ENCODE results near the gene LCN6.
"Not testable (repeated sequence)": the region's sequence is repeated elsewhere in the genome, so short reads cannot be mapped to it uniquely, and the experiment has no call there.

LCN6 gene

GRCh38 chr9:136760834-136761544 lies 12.7 kb upstream of the LCN6 start:
- not testable (repeated sequence) for H3K4me1 ChIP-seq (ENCODE audit: control insufficient read depth in 5 of 5, insufficient read depth in 5 of 5, low read length in 5 of 5); H3K9ac ChIP-seq (ENCODE audit: low read length in 5 of 5); H3K36me3 ChIP-seq (ENCODE audit: control insufficient read depth in 5 of 5, insufficient read depth in 5 of 5, low read length in 5 of 5); H3K27ac ChIP-seq (ENCODE audit: low read depth, low read length); H3K9me3 ChIP-seq (ENCODE audit: control insufficient read depth in 5 of 5, low read length in 5 of 5); H3K4me3 ChIP-seq (ENCODE audit: low read depth in 1 of 5, low read length in 5 of 5)
- peaks cover 0 to 10% (median 3%) of the 10 kb centered on the region in 5 donors for H3K27me3 ChIP-seq (ENCODE audit: control insufficient read depth in 5 of 5, insufficient read depth in 4 of 5, low read length in 5 of 5)

- H3K4me1 ChIP-seq (ENCODE audit: control insufficient read depth in 5 of 5, insufficient read depth in 5 of 5, low read length in 5 of 5): peaks cover 0 to 7% (median 5%) of the 10 kb centered on the region in 5 donors
- H3K4me3 ChIP-seq (ENCODE audit: low read depth in 1 of 5, low read length in 5 of 5): no peak overlapping the region
- H3K9me3 ChIP-seq (ENCODE audit: control insufficient read depth in 5 of 5, low read length in 5 of 5): peaks cover 0 to 11% (median 8%) of the 10 kb centered on the region in 5 donors
- peaks cover 0 to 10% (median 3%) of the 10 kb centered on the region in 5 donors for H3K27me3 ChIP-seq (ENCODE audit: control insufficient read depth in 5 of 5, insufficient read depth in 4 of 5, low read length in 5 of 5)
- no peaks in the 10 kb centered on the region for H3K36me3 ChIP-seq (ENCODE audit: control insufficient read depth in 5 of 5, insufficient read depth in 5 of 5, low read length in 5 of 5)
- no peak overlapping the region for H3K27ac ChIP-seq (ENCODE audit: low read depth, low read length)
- H3K9ac ChIP-seq (ENCODE audit: low read length in 5 of 5): no peak overlapping the region
Observed at GRCh38 chr9:136760424-136760823, 12.1 kb upstream of the LCN6 start.

GRCh38 chr9:136759436-136760325 lies 11.4 kb upstream of the LCN6 start:
- no peak overlapping the region for H3K4me3 ChIP-seq (ENCODE audit: low read depth in 1 of 5, low read length in 5 of 5)
- no peaks in the 10 kb centered on the region for H3K36me3 ChIP-seq (ENCODE audit: control insufficient read depth in 5 of 5, insufficient read depth in 5 of 5, low read length in 5 of 5)
- peaks cover 0 to 10% (median 3%) of the 10 kb centered on the region in 5 donors for H3K27me3 ChIP-seq (ENCODE audit: control insufficient read depth in 5 of 5, insufficient read depth in 4 of 5, low read length in 5 of 5)

GRCh38 chr9:136759001-136759400 lies 10.7 kb upstream of the LCN6 start:
- H3K9me3 ChIP-seq (ENCODE audit: control insufficient read depth in 5 of 5, low read length in 5 of 5): peaks cover 0 to 13% (median 10%) of the 10 kb centered on the region in 5 donors
- H3K9ac ChIP-seq (ENCODE audit: low read length in 5 of 5): no peak overlapping the region
- H3K4me1 ChIP-seq (ENCODE audit: control insufficient read depth in 5 of 5, insufficient read depth in 5 of 5, low read length in 5 of 5): peaks cover 0 to 7% (median 5%) of the 10 kb centered on the region in 5 donors
- no peak overlapping the region for H3K4me3 ChIP-seq (ENCODE audit: low read depth in 1 of 5, low read length in 5 of 5)
- H3K27me3 ChIP-seq (ENCODE audit: control insufficient read depth in 5 of 5, insufficient read depth in 4 of 5, low read length in 5 of 5): peaks cover 0 to 9% (median 3%) of the 10 kb centered on the region in 5 donors
- H3K36me3 ChIP-seq (ENCODE audit: control insufficient read depth in 5 of 5, insufficient read depth in 5 of 5, low read length in 5 of 5): no peaks in the 10 kb centered on the region
- no peak overlapping the region for H3K27ac ChIP-seq (ENCODE audit: low read depth, low read length)

More at GRCh38 chr9:136759436-136760325, 11.4 kb upstream of the LCN6 start:
- H3K27ac ChIP-seq (ENCODE audit: low read depth, low read length): no peak overlapping the region
- peaks cover 0 to 7% (median 5%) of the 10 kb centered on the region in 5 donors for H3K4me1 ChIP-seq (ENCODE audit: control insufficient read depth in 5 of 5, insufficient read depth in 5 of 5, low read length in 5 of 5)
- H3K9ac ChIP-seq (ENCODE audit: low read length in 5 of 5): no peak overlapping the region
- peaks cover 0 to 13% (median 10%) of the 10 kb centered on the region in 5 donors for H3K9me3 ChIP-seq (ENCODE audit: control insufficient read depth in 5 of 5, low read length in 5 of 5)

- H3K9ac ChIP-seq (ENCODE audit: low read length in 5 of 5): no peak overlapping the region
- no peak overlapping the region for H3K27ac ChIP-seq (ENCODE audit: low read depth, low read length)
- peaks cover 0 to 9% (median 0%) of the 10 kb centered on the region in 5 donors for H3K27me3 ChIP-seq (ENCODE audit: control insufficient read depth in 5 of 5, insufficient read depth in 4 of 5, low read length in 5 of 5)
- H3K36me3 ChIP-seq (ENCODE audit: control insufficient read depth in 5 of 5, insufficient read depth in 5 of 5, low read length in 5 of 5): no peaks in the 10 kb centered on the region
- H3K4me3 ChIP-seq (ENCODE audit: low read depth in 1 of 5, low read length in 5 of 5): no peak overlapping the region
- H3K9me3 ChIP-seq (ENCODE audit: control insufficient read depth in 5 of 5, low read length in 5 of 5): peaks cover 0 to 14% (median 10%) of the 10 kb centered on the region in 5 donors
- peaks cover 0 to 4% (median 1%) of the 10 kb centered on the region in 5 donors for H3K4me1 ChIP-seq (ENCODE audit: control insufficient read depth in 5 of 5, insufficient read depth in 5 of 5, low read length in 5 of 5)
Observed at GRCh38 chr9:136757751-136758140, 9.4 kb upstream of the LCN6 start.

GRCh38 chr9:136757328-136757727 lies 9.0 kb upstream of the LCN6 start:
- Histone ChIP-seq H3K4me3 (ENCODE audit: low read depth in 1 of 5, low read length in 5 of 5) (no peak overlapping the region), H3K36me3 (ENCODE audit: control insufficient read depth in 5 of 5, insufficient read depth in 5 of 5, low read length in 5 of 5) (no peaks in the 10 kb centered on the region), H3K27me3 (ENCODE audit: control insufficient read depth in 5 of 5, insufficient read depth in 4 of 5, low read length in 5 of 5) (peaks cover 0 to 9% (median 0%) of the 10 kb centered on the region in 5 donors), H3K9me3 (ENCODE audit: control insufficient read depth in 5 of 5, low read length in 5 of 5) (peaks cover 0 to 16% (median 12%) of the 10 kb centered on the region in 5 donors), H3K27ac (ENCODE audit: low read depth, low read length) (no peak overlapping the region), H3K4me1 (ENCODE audit: control insufficient read depth in 5 of 5, insufficient read depth in 5 of 5, low read length in 5 of 5) (peaks cover 0 to 4% (median 0%) of the 10 kb centered on the region in 5 donors), H3K9ac (ENCODE audit: low read length in 5 of 5) (no peak overlapping the region)

- Histone ChIP-seq H3K36me3 (ENCODE audit: control insufficient read depth in 5 of 5, insufficient read depth in 5 of 5, low read length in 5 of 5) (no peaks in the 10 kb centered on the region), H3K4me3 (ENCODE audit: low read depth in 1 of 5, low read length in 5 of 5) (no peak overlapping the region), H3K9me3 (ENCODE audit: control insufficient read depth in 5 of 5, low read length in 5 of 5) (peaks cover 0 to 21% (median 16%) of the 10 kb centered on the region in 5 donors), H3K27me3 (ENCODE audit: control insufficient read depth in 5 of 5, insufficient read depth in 4 of 5, low read length in 5 of 5) (peaks cover 0 to 9% (median 0%) of the 10 kb centered on the region in 5 donors), H3K4me1 (ENCODE audit: control insufficient read depth in 5 of 5, insufficient read depth in 5 of 5, low read length in 5 of 5) (peaks cover 0 to 4% (median 0%) of the 10 kb centered on the region in 5 donors), H3K9ac (ENCODE audit: low read length in 5 of 5) (no peak overlapping the region), H3K27ac (ENCODE audit: low read depth, low read length) (no peak overlapping the region)
Observed at GRCh38 chr9:136756836-136757235, 8.5 kb upstream of the LCN6 start.

GRCh38 chr9:136756134-136756438 lies 7.8 kb upstream of the LCN6 start:
- Histone ChIP-seq H3K9ac (ENCODE audit: low read length in 5 of 5) (no peak overlapping the region), H3K36me3 (ENCODE audit: control insufficient read depth in 5 of 5, insufficient read depth in 5 of 5, low read length in 5 of 5) (no peaks in the 10 kb centered on the region), H3K27ac (ENCODE audit: low read depth, low read length) (no peak overlapping the region), H3K9me3 (ENCODE audit: control insufficient read depth in 5 of 5, low read length in 5 of 5) (peaks cover 0 to 28% (median 23%) of the 10 kb centered on the region in 5 donors), H3K27me3 (ENCODE audit: control insufficient read depth in 5 of 5, insufficient read depth in 4 of 5, low read length in 5 of 5) (peaks cover 0 to 9% (median 0%) of the 10 kb centered on the region in 5 donors), H3K4me1 (ENCODE audit: control insufficient read depth in 5 of 5, insufficient read depth in 5 of 5, low read length in 5 of 5) (peaks cover 0 to 4% (median 0%) of the 10 kb centered on the region in 5 donors), H3K4me3 (ENCODE audit: low read depth in 1 of 5, low read length in 5 of 5) (peak overlapping the region in 1 of 5 donors; percentile 8)

- H3K4me1 ChIP-seq (ENCODE audit: control insufficient read depth in 5 of 5, insufficient read depth in 5 of 5, low read length in 5 of 5); H3K9ac ChIP-seq (ENCODE audit: low read length in 5 of 5); H3K4me3 ChIP-seq (ENCODE audit: low read depth in 1 of 5, low read length in 5 of 5); H3K36me3 ChIP-seq (ENCODE audit: control insufficient read depth in 5 of 5, insufficient read depth in 5 of 5, low read length in 5 of 5); H3K27me3 ChIP-seq (ENCODE audit: control insufficient read depth in 5 of 5, insufficient read depth in 4 of 5, low read length in 5 of 5); H3K27ac ChIP-seq (ENCODE audit: low read depth, low read length): not testable (repeated sequence)
- peaks cover 0 to 28% (median 23%) of the 10 kb centered on the region in 5 donors for H3K9me3 ChIP-seq (ENCODE audit: control insufficient read depth in 5 of 5, low read length in 5 of 5)
Observed at GRCh38 chr9:136755302-136756133, 7.2 kb upstream of the LCN6 start.
